Lower lobe of right lung (tissue), 2 donors: ENCODE data around the gene USP32. TPM values are rescaled to one million over a fixed set of nuclear protein-coding genes. Genes with fewer than 3 reads are reported as not detected.

Source experiments
- ATAC-seq, 2 donors: fragments of 200-7000 bp; cut with Tn5 transposase; one replicate each; pipeline ENCODE4 v1.9.1; 2020 to 2022; ENCODE audit warnings: mild to moderate bottlenecking in 2 of 2, moderate library complexity in 2 of 2
- DNase-seq: peaks from one replicate; pipeline ENCODE4 v3.0.0-alpha.2; 2020
- H3K27ac ChIP-seq: fragments of 200-600 bp; one replicate; pipeline ENCODE4 v1.8.0; 2022
- H3K27me3 ChIP-seq: fragments of 200-600 bp; one replicate; pipeline ENCODE4 v1.8.0; 2022; ENCODE audit warnings: low read depth
- H3K36me3 ChIP-seq: fragments of 200-600 bp; one replicate; pipeline ENCODE4 v1.8.0; 2022; ENCODE audit warnings: mild to moderate bottlenecking
- H3K4me1 ChIP-seq: fragments of 200-600 bp; one replicate; pipeline ENCODE4 v1.8.0; 2022
- H3K4me3 ChIP-seq: fragments of 200-600 bp; one replicate; pipeline ENCODE4 v1.8.0; 2022; ENCODE audit warnings: mild to moderate bottlenecking
- H3K9me3 ChIP-seq: fragments of 200-600 bp; one replicate; pipeline ENCODE4 v1.8.0; 2022
- intact Hi-C: fragments of 100-400 bp; cut with DNase I; formaldehyde crosslinking; loops from one replicate; pipeline ENCODE4 v1.11.0; 2022
- total RNA-seq: library from RNA; stranded (reverse); fragmentation: NEBNext Ultra II Directional; extraction: Animal tissue kit (Norgen Biotek cat#: 25700); gene quantifications from one replicate; pipeline ENCODE4 v1.2.1, GENCODE V29; 2021
- TF ChIP-seq, protein P1 (sequence below): fragments of 200-600 bp; IDR thresholded peaks from one replicate; pipeline ENCODE4 v1.8.0; 2022; ENCODE audit warnings: antibody characterized with exemption, mild to moderate bottlenecking
- donor health status: DM: no; HTN: yes; CAD: no; lungs with severe emphysema.

USP32 gene
- total RNA-seq, 1 donor from 2014 or later: 68.9 TPM

DNA sequence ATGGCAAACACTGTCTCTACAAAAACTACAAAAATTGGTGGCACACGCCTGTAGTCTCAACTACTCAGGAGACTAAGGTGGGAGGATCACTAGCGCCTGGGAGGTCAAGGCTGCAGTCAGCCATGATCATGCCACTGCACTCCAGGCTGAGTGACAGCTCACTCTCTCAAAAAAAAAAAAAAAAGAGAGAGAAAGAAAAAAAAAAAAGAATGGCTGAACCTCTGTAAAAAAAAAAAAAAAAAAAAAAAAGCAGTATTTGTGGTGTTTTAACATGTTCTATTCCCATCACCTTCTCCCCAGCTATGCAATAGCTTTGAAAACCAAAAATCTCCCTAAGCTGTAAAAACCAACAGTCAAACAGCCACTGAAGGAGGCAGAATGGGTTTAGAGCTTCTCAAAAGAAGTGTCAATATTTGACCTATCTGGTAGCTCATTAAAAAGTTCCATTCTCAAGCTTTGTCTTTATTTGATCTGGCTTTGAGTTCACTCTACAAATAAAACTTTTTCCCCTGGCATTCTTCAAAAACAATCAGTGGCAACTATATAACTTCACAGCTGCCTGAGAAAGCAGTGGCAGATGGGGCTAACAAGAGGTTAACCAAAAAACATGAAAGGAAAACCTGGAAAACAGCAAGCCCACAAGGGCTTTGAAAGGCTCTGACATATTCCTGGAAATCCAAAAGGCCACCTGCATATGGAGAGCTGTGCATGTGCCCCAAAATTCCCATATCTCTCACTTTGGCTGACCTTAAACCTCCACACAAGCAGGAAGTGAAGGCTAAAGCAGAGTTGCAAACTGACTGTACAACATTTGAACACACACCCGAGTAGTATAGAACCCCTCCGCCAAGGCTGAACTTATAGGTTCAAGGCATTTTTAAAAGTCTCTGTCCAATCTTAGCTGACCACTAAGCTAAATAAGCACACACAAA, 36.0 kb downstream of the USP32 start:
- DNase-seq (no peak), ATAC-seq (peak; percentile 42 to 73)
- Histone ChIP-seq H3K9me3 (no peaks in the 10 kb centered on the region), H3K4me3 (no peak overlapping the region), H3K36me3 (no peaks in the 10 kb centered on the region), H3K27ac (peak overlapping the region; percentile 25), H3K27me3 (no peaks in the 10 kb centered on the region), H3K4me1 (peaks cover 41% of the 10 kb centered on the region)
- TF ChIP-seq, protein P1, sequence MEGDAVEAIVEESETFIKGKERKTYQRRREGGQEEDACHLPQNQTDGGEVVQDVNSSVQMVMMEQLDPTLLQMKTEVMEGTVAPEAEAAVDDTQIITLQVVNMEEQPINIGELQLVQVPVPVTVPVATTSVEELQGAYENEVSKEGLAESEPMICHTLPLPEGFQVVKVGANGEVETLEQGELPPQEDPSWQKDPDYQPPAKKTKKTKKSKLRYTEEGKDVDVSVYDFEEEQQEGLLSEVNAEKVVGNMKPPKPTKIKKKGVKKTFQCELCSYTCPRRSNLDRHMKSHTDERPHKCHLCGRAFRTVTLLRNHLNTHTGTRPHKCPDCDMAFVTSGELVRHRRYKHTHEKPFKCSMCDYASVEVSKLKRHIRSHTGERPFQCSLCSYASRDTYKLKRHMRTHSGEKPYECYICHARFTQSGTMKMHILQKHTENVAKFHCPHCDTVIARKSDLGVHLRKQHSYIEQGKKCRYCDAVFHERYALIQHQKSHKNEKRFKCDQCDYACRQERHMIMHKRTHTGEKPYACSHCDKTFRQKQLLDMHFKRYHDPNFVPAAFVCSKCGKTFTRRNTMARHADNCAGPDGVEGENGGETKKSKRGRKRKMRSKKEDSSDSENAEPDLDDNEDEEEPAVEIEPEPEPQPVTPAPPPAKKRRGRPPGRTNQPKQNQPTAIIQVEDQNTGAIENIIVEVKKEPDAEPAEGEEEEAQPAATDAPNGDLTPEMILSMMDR: no peak
- intact Hi-C loops: no loop called here

DNA sequence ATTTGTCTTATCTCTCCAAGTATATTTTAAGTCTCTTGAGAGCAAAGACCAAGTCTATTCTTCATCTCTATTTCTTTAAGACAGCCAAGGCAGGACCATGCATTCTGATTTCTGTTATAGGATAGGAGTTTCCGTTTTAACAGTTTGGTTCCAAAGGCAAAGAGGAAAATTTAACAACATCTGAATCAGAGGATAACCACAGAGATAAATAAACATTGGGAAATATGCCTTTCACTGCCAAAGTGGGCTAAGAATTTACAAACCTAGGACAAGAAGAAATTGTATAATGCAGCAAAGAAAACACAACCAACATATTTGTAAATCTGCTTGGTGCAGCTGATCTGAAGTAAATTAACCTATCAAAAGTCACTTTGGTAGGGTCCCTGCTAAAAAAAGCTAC, 37.7 kb downstream of the USP32 start:
- intact Hi-C loops: no loop called here

DNA sequence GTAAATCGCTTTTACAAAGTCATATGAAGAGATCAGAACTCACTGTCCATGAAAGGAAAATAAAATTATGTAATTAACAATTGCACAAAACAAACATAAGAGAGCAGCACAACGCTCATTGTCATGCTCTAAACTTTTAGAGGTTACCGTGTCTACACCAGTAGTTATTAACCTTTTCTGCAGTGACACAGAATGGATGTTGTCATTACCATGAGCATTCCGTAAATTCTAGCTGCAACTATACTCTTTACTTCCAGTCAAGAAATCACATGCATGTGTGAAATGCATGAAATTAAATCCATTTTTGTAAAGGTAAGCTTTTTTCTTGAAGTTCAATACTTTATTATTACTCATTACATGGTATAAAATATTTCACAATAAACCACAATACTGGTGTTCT, 38.2 kb downstream of the USP32 start:
- intact Hi-C loops: no loop called here
- no peaks in the 10 kb centered on the region for H3K27me3 ChIP-seq
- ATAC-seq (no peak), DNase-seq (no peak)
- TF ChIP-seq, protein P1: no peak
- peaks cover 41% of the 10 kb centered on the region for H3K4me1 ChIP-seq
- H3K36me3 ChIP-seq: no peaks in the 10 kb centered on the region
- H3K4me3 ChIP-seq: no peak overlapping the region
- no peaks in the 10 kb centered on the region for H3K9me3 ChIP-seq
- no peak overlapping the region for H3K27ac ChIP-seq

More for the DNA sequence above, 37.7 kb downstream of the USP32 start:
- H3K36me3 ChIP-seq: no peaks in the 10 kb centered on the region
- H3K9me3 ChIP-seq: no peaks in the 10 kb centered on the region
- no peak for DNase-seq
- H3K4me3 ChIP-seq: no peak overlapping the region
- no peak for ATAC-seq
- TF ChIP-seq, protein P1: no peak
- peaks cover 41% of the 10 kb centered on the region for H3K4me1 ChIP-seq
- H3K27me3 ChIP-seq: no peaks in the 10 kb centered on the region
- peak overlapping the region; percentile 37 for H3K27ac ChIP-seq

DNA sequence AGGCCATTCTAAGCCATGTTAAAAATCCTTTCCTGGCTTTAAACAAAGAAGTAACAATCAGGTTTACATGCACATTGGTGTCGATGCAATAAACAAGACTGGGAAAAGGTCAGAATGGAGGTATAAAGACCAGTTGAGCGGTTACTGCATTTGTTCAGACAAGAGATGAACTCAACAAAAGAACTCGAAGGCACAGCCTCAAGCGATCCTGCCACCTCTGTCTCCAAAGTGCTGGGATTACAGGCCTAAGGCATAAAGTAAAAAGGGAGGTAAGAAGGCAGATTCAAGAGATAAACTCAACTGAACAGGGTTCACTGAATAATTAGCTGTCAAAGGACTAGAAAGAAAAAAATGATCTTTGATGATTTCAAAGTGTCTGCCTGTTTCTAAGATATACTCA, 39.4 kb downstream of the USP32 start:
- Histone ChIP-seq H3K27me3 (no peaks in the 10 kb centered on the region), H3K4me1 (peaks cover 41% of the 10 kb centered on the region), H3K36me3 (no peaks in the 10 kb centered on the region), H3K27ac (no peak overlapping the region), H3K4me3 (no peak overlapping the region), H3K9me3 (no peaks in the 10 kb centered on the region)
- no peak for DNase-seq
- intact Hi-C loops: no loop called here
- no peak for ATAC-seq
- TF ChIP-seq, protein P1: no peak

DNA sequence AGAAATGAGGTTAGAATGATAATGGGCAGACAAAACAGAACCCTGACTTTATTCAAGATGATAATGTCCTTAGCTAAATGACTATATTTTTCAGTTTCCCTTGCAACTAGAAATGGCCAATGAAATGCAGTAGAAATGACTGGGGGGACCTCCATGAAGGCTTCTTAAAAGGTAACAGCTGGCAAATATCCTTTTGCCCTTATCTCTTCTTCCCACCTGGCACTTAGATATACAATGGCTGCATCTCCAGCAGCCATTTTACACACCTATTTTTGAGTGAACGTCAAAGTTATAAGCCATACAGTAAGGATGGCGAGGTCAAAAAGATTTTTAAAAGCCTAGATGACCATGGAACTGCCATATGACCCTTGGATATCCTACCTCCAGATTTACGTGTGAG, 39.9 kb downstream of the USP32 start:
- TF ChIP-seq, protein P1: no peak
- Histone ChIP-seq H3K9me3 (no peaks in the 10 kb centered on the region), H3K4me3 (no peak overlapping the region), H3K36me3 (no peaks in the 10 kb centered on the region), H3K27ac (no peak overlapping the region), H3K4me1 (peaks cover 37% of the 10 kb centered on the region), H3K27me3 (no peaks in the 10 kb centered on the region)
- ATAC-seq (no peak), DNase-seq (no peak)
- intact Hi-C loops: no loop called here
